HEK293T (cell line): ENCODE data around the gene SASS6.

ENCODE experiments used
- ELF4 ChIP-seq: fragments of 450-650 bp; IDR thresholded peaks from 2 replicates; pipeline ENCODE4 v1.6.1; 2017; ENCODE audit warnings: antibody characterized with exemption
- FOXK2 ChIP-seq: fragments of 450-650 bp; IDR thresholded peaks from 2 replicates; pipeline ENCODE4 v1.6.1; 2016; ENCODE audit warnings: mild to moderate bottlenecking
- LEF1 ChIP-seq: fragments of 450-650 bp; IDR thresholded peaks from 2 replicates; pipeline ENCODE4 v1.6.1; 2017; ENCODE audit warnings: mild to moderate bottlenecking, borderline replicate concordance
- SP1 ChIP-seq: fragments of 450-650 bp; IDR thresholded peaks from 2 replicates; pipeline ENCODE4 v1.6.1; 2017
- SUZ12 ChIP-seq: fragments of 450-650 bp; IDR thresholded peaks from 2 replicates; pipeline ENCODE4 v1.6.1; 2016; ENCODE audit warnings: mild to moderate bottlenecking

- TF ChIP-seq ELF4 (no peak), SUZ12 (no peak), LEF1 (no peak), FOXK2 (no peak), SP1 (no peak)
These were observed 44.7 kb upstream of the SASS6 start for GRCh38 chr1:100177295-100178041.
